ENCODE measurements around the gene TINCR. TPM values are rescaled to one million over a fixed set of nuclear protein-coding genes. Genes with fewer than 3 reads are reported as not detected.

Gene TINCR
- total RNA-seq, 1 experiment from 2014 or later, result 0.17 TPM

DNA sequence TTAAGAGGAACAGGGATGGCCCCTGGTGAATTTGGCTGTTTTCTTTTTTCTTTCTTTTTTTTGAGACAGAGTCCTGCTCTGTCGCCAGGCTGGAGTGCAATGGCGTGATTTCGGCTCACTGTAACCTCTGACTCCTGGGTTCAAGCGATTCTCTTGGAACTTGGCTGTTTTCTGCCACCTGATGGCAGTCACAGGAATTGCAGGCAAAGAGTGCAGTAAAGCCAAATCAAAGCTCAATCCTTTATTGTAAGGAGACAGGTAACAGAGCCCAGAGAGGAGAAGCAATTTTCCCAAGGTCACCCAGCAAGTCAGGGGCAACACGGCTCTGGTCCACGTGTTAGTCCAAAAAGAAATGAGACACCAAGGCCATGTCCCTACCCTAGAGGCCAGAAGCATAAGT lies 6.2 kb downstream of the TINCR start:
- no peak overlapping the region for H3T11ph ChIP-seq (ENCODE audit: low read length)
- no peaks in the 10 kb centered on the region; the same call in 1 of the 2 replicates for H3K4me1 ChIP-seq (ENCODE audit: insufficient read depth, low read length)
- no peak overlapping the region for H3K4ac ChIP-seq (ENCODE audit: low read depth, low read length)
- H3K79me1 ChIP-seq (ENCODE audit: insufficient read depth, low read depth, low read length, poor library complexity, severe bottlenecking), result no peaks in the 10 kb centered on the region
- H3K9ac ChIP-seq (ENCODE audit: extremely low read depth, insufficient read length, low read length), result no peak overlapping the region
- no peak overlapping the region for H4K8ac ChIP-seq (replicated peaks; ENCODE audit: insufficient read length, low read depth, low read length)
- H2BK20ac ChIP-seq (ENCODE audit: low read depth, low read length, poor library complexity, severe bottlenecking), result no peak overlapping the region
- Mint-ChIP-seq H3K27me3 (ENCODE audit: low read depth) (peaks cover 31% of the 10 kb centered on the region), H3K36me3 (ENCODE audit: insufficient read depth in 1 of 3, low read depth in 3 of 3) (peaks cover 0 to 9% (median 4%) of the 10 kb centered on the region in 3 experiments; a peak in 1 of 7 replicates), H3K27ac (no peak overlapping the region), H3K4me1 (peaks cover 21 to 31% of the 10 kb centered on the region in 2 experiments), H3K4me3 (0 out of 5 replicates have a peak overlapping the region, but pooled peaks of 1 of the 2 experiments have one; percentile 28), H3K9me3 (peaks cover 9 to 10% of the 10 kb centered on the region in 2 experiments)
- H3K79me2 ChIP-seq (ENCODE audit: insufficient read depth, low read length), result no peaks in the 10 kb centered on the region
- no peak overlapping the region for H3K23ac ChIP-seq (ENCODE audit: insufficient read length, low read depth, low read length)
- H3K23me2 ChIP-seq (ENCODE audit: insufficient read length, low read depth, low read length, poor library complexity, severe bottlenecking), result no peaks in the 10 kb centered on the region
- DNase-seq, result no peak
- H4K91ac ChIP-seq (ENCODE audit: insufficient read length, low read depth, low read length), result no peak overlapping the region
- no CpG with 5 or more reads among the region's 6 CpGs for WGBS (ENCODE audit: extremely low coverage, insufficient read length, low lambda C conversion rate)
- no peak overlapping the region for H2AK5ac ChIP-seq (ENCODE audit: insufficient read length, low read length)
- TF ChIP-seq, protein P1, sequence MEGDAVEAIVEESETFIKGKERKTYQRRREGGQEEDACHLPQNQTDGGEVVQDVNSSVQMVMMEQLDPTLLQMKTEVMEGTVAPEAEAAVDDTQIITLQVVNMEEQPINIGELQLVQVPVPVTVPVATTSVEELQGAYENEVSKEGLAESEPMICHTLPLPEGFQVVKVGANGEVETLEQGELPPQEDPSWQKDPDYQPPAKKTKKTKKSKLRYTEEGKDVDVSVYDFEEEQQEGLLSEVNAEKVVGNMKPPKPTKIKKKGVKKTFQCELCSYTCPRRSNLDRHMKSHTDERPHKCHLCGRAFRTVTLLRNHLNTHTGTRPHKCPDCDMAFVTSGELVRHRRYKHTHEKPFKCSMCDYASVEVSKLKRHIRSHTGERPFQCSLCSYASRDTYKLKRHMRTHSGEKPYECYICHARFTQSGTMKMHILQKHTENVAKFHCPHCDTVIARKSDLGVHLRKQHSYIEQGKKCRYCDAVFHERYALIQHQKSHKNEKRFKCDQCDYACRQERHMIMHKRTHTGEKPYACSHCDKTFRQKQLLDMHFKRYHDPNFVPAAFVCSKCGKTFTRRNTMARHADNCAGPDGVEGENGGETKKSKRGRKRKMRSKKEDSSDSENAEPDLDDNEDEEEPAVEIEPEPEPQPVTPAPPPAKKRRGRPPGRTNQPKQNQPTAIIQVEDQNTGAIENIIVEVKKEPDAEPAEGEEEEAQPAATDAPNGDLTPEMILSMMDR (conservative IDR thresholded peaks at IDR 0.05), result peak; percentile 80
- H3K18ac ChIP-seq (ENCODE audit: insufficient read length, low read depth, low read length), result no peak overlapping the region
- H4K5ac ChIP-seq (ENCODE audit: insufficient read length, low read depth, low read length), result no peak overlapping the region
- H3K9me3 ChIP-seq (ENCODE audit: control insufficient read depth, low read depth, low read length), result no peaks in the 10 kb centered on the region
- no peak overlapping the region for H2BK12ac ChIP-seq (ENCODE audit: insufficient read length, low read depth, low read length)
- H3K56ac ChIP-seq (ENCODE audit: insufficient read length, low read depth, low read length), result no peak overlapping the region
- H4K20me1 ChIP-seq (ENCODE audit: control insufficient read depth, insufficient read depth, insufficient read length), result peaks cover 3% of the 10 kb centered on the region
- no peak overlapping the region for H3K27ac ChIP-seq (ENCODE audit: insufficient read length, low read depth, low read length)
- H2BK120ac ChIP-seq (ENCODE audit: low read depth, low read length, poor library complexity, severe bottlenecking), result no peak overlapping the region
- H3K27me3 ChIP-seq (ENCODE audit: insufficient read depth, low read length), result peaks cover 4% of the 10 kb centered on the region; the same call in 1 of the 2 replicates
- no peak overlapping the region for H2BK5ac ChIP-seq (ENCODE audit: insufficient read length, low read length)
- no peak overlapping the region for H3K14ac ChIP-seq (ENCODE audit: insufficient read depth, low read length)
- H2AFZ ChIP-seq (ENCODE audit: low read length), result no peak overlapping the region
- H2BK15ac ChIP-seq (ENCODE audit: low read depth, low read length), result no peak overlapping the region
- no peak overlapping the region for H3K4me2 ChIP-seq (ENCODE audit: insufficient read depth, insufficient read length, low read length)
